Calu3 (cell line): ENCODE data around the gene SLC22A5. TPM values are rescaled to one million over a fixed set of nuclear protein-coding genes. Genes with fewer than 3 reads are reported as not detected.

Source experiments
- BruUV-seq: library from RNA; stranded (reverse); fragments of 400-500 nt; replicated peaks from 2 replicates; lab custom pipeline; 2021; lab: Mats Ljungman, UMichigan
- CTCF ChIA-PET: fragments of 300-600 bp; sonication (Branson Sonifier 250); formaldehyde crosslinking; loops from one replicate; lab custom pipeline; 2022; ENCODE audit warnings: antibody characterized with exemption; lab: Charles Lee
- DNase-seq: peaks from one replicate; pipeline ENCODE4 v3.0.0; 2022
- H3K27ac Mint-ChIP-seq: one replicate; pipeline ENCODE4 v1.8.0; 2022; ENCODE audit warnings: mixed read lengths; ENCODE audit not compliant: unreplicated experiment
- H3K27me3 Mint-ChIP-seq: one replicate; pipeline ENCODE4 v1.8.0; 2022; ENCODE audit warnings: mixed read lengths; ENCODE audit not compliant: unreplicated experiment
- H3K36me3 Mint-ChIP-seq: one replicate; pipeline ENCODE4 v1.8.0; 2022; ENCODE audit warnings: mild to moderate bottlenecking, moderate library complexity, mixed read lengths; ENCODE audit not compliant: insufficient read depth, unreplicated experiment
- H3K4me1 Mint-ChIP-seq: one replicate; pipeline ENCODE4 v1.8.0; 2022; ENCODE audit warnings: mild to moderate bottlenecking, low read depth, mixed read lengths; ENCODE audit not compliant: unreplicated experiment
- H3K4me3 Mint-ChIP-seq: one replicate; pipeline ENCODE4 v1.8.0; 2022; ENCODE audit warnings: mild to moderate bottlenecking, low read depth, moderate library complexity, mixed read lengths; ENCODE audit not compliant: unreplicated experiment
- H3K9me3 Mint-ChIP-seq: one replicate; pipeline ENCODE4 v1.8.0; 2022; ENCODE audit warnings: low read depth, mixed read lengths; ENCODE audit not compliant: unreplicated experiment
- CTCF ChIP-seq: fragments of 200-600 bp; IDR thresholded peaks from one replicate; pipeline ENCODE4 v1.8.0; 2022; ENCODE audit warnings: antibody characterized with exemption; ENCODE audit not compliant: unreplicated experiment
- intact Hi-C: fragments of 100-400 bp; cut with micrococcal nuclease; formaldehyde crosslinking; loops from one replicate; pipeline ENCODE4 v1.10.0; 2022; ENCODE audit not compliant: unreplicated experiment
- total RNA-seq: library from RNA; stranded (reverse); gene quantifications from 2 replicates; pipeline ENCODE4 v1.2.3, GENCODE V29; 2022

SLC22A5 gene
- total RNA-seq, 1 experiment from 2014 or later = 24.6 TPM

GRCh38 chr5:132376694-132377641 lies 7.5 kb downstream of the SLC22A5 start:
- TF ChIP-seq CTCF = no peak
- intact Hi-C loops = no loop called here
- H3K4me3 Mint-ChIP-seq = no peak overlapping the region
- H3K36me3 Mint-ChIP-seq = peaks cover 7% of the 10 kb centered on the region
- no peak for DNase-seq
- H3K9me3 Mint-ChIP-seq = no peaks in the 10 kb centered on the region
- no TSS peak for BruUV-seq
- CTCF ChIA-PET = no interaction called here
- H3K27me3 Mint-ChIP-seq = no peaks in the 10 kb centered on the region
- H3K4me1 Mint-ChIP-seq = peaks cover 12% of the 10 kb centered on the region
- no peak overlapping the region for H3K27ac Mint-ChIP-seq

- no peak overlapping the region for H3K27ac Mint-ChIP-seq
- H3K27me3 Mint-ChIP-seq = no peaks in the 10 kb centered on the region
- no peak for DNase-seq
- H3K4me1 Mint-ChIP-seq = peaks cover 4% of the 10 kb centered on the region
- CTCF ChIA-PET = no interaction called here
- H3K4me3 Mint-ChIP-seq = no peak overlapping the region
- peaks cover 7% of the 10 kb centered on the region for H3K36me3 Mint-ChIP-seq
- H3K9me3 Mint-ChIP-seq = no peaks in the 10 kb centered on the region
- BruUV-seq = no TSS peak
- TF ChIP-seq CTCF = no peak
- intact Hi-C loops = no loop called here
These were observed 8.2 kb downstream of the SLC22A5 start for GRCh38 chr5:132377738-132378137.

GRCh38 chr5:132378580-132378979 lies 9.1 kb downstream of the SLC22A5 start:
- CTCF ChIA-PET = no interaction called here
- H3K4me1 Mint-ChIP-seq = no peaks in the 10 kb centered on the region
- H3K4me3 Mint-ChIP-seq = no peak overlapping the region
- no peak overlapping the region for H3K27ac Mint-ChIP-seq
- intact Hi-C loops = no loop called here
- no peaks in the 10 kb centered on the region for H3K27me3 Mint-ChIP-seq
- DNase-seq = no peak
- H3K9me3 Mint-ChIP-seq = no peaks in the 10 kb centered on the region
- no TSS peak for BruUV-seq
- TF ChIP-seq CTCF = no peak
- peaks cover 7% of the 10 kb centered on the region for H3K36me3 Mint-ChIP-seq

GRCh38 chr5:132380047-132380446 lies 10.5 kb downstream of the SLC22A5 start:
- no peak overlapping the region for H3K27ac Mint-ChIP-seq
- no peaks in the 10 kb centered on the region for H3K4me1 Mint-ChIP-seq
- BruUV-seq = no TSS peak
- no peak overlapping the region for H3K4me3 Mint-ChIP-seq
- H3K27me3 Mint-ChIP-seq = no peaks in the 10 kb centered on the region
- intact Hi-C loops = loop anchor here (10.0 kb wide), 2 partner anchors 335 to 425 kb away; no protein-coding TSS in a partner anchor
- no peak for TF ChIP-seq CTCF
- no peak for DNase-seq
- no peaks in the 10 kb centered on the region for H3K9me3 Mint-ChIP-seq
- no peaks in the 10 kb centered on the region for H3K36me3 Mint-ChIP-seq
- CTCF ChIA-PET = no interaction called here
